ENCODE results near the gene CCDC85C. TPM values are rescaled to one million over a fixed set of nuclear protein-coding genes. Genes with fewer than 3 reads are reported as not detected.
A peak's percentile ranks its signal among the peaks of the same experiment; 100 is the strongest.

Gene CCDC85C
- total RNA-seq, 5 donors from 2014 or later (not counting 1 experiment from before 2014, with no cell fraction given) = 6.6 to 12.0 (median 9.1) TPM

DNA sequence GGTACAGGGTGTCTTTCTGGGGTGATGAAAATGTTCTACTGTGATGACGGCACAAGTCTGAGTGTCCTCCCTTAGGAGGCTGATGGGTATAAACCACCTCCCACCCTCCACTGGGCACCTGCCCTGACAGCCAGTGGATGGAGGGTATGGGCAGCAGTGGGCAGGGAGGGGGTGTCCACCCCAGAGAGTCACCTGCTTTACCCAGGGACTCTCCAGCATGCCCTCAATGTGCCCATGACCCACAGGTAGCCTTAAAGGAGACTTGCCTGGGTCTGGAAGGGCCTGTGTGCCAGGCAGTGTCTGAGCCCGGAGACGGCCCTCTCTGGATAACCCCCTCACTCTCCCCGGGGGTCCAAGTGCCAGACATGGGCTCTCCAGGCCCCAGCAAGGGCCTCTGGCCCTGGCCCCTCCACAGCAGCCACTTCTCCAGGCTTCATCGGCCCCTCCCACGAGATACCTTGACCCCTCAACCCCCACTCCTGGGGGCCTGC is 84.0 kb downstream of the CCDC85C start:
- no peaks in the 10 kb centered on the region for H3K36me3 Mint-ChIP-seq
- WGBS (ENCODE audit: insufficient coverage) = 85% methylated on average over 5 of the region's 6 CpGs
- peaks cover 7 to 9% (median 8%) of the 10 kb centered on the region in 3 donors for H3K4me1 Mint-ChIP-seq
- ATAC-seq (replicated peaks in 1 of 4) = no peak
- Histone ChIP-seq H3K27me3 (replicated peaks in 1 of 2; ENCODE audit: control insufficient read depth in 2 of 2, extremely low read depth in 1 of 2, insufficient read depth in 2 of 2, low read length in 1 of 2) (no peaks in the 10 kb centered on the region), H3K36me3 (ENCODE audit: control insufficient read depth in 2 of 2, extremely low read depth in 1 of 2, insufficient read depth in 1 of 2, low read length in 1 of 2) (no peaks in the 10 kb centered on the region), H3K27ac (ENCODE audit: low read length) (no peak overlapping the region), H3K9me3 (no peaks in the 10 kb centered on the region), H3K4me3 (ENCODE audit: control insufficient read depth in 1 of 2, extremely low read depth in 1 of 2, low read length in 1 of 2) (no peak overlapping the region), H3K4me1 (ENCODE audit: control insufficient read depth in 1 of 2, extremely low read depth in 1 of 2, insufficient read depth in 2 of 2, low read length in 2 of 2) (peaks cover 5 to 13% of the 10 kb centered on the region in 2 experiments)
- DNase-seq = no peak
- POLR2A ChIA-PET = interaction anchor here in 1 of 2 donors (0.5 kb wide), 1 partner anchor 142 kb away, joined by 4 read pairs; no protein-coding TSS in a partner anchor
- no peak overlapping the region for H3K4me3 Mint-ChIP-seq
- no peaks in the 10 kb centered on the region for H3K9me3 Mint-ChIP-seq
- no peak overlapping the region for H3K27ac Mint-ChIP-seq
- CTCF ChIA-PET = no interaction called here
- H3K27me3 Mint-ChIP-seq = no peaks in the 10 kb centered on the region

DNA sequence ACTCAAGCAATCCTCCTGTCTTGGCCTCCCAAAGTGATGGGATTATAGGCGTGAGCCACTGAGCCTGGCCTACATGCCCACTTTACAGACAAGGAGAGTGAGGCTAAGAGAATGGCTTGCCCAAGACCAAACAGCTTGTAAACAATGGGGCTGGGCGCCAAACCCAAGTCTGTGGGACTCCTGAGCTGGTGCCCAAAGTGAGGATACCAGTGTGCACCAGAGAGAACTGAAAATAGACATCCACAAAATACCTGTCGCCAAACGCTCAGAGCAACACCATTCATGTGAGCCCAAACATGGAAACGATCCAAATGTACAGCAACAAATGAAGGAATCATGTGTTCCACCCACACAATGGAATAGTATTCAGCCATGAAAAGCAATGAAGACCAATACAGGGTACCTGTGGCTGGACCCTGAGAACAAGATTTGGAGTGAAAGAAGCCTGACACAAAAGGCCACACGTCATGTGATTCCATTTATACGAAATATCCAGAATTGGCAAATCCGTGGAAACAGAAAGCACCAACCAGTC is 84.6 kb downstream of the CCDC85C start:
- peaks cover 1 to 8% of the 10 kb centered on the region in 2 experiments for H3K4me1 ChIP-seq (ENCODE audit: control insufficient read depth in 1 of 2, extremely low read depth in 1 of 2, insufficient read depth in 2 of 2, low read length in 2 of 2)
- peaks cover 2 to 4% (median 3%) of the 10 kb centered on the region in 3 donors for H3K4me1 Mint-ChIP-seq
- ATAC-seq (replicated peaks in 1 of 4) (no peak), DNase-seq (no peak)
- no peaks in the 10 kb centered on the region for H3K9me3 ChIP-seq
- H3K4me3 Mint-ChIP-seq = no peak overlapping the region
- H3K27ac Mint-ChIP-seq = no peak overlapping the region
- H3K27me3 Mint-ChIP-seq = no peaks in the 10 kb centered on the region
- H3K27me3 ChIP-seq (replicated peaks in 1 of 2; ENCODE audit: control insufficient read depth in 2 of 2, extremely low read depth in 1 of 2, insufficient read depth in 2 of 2, low read length in 1 of 2) = no peaks in the 10 kb centered on the region
- no peaks in the 10 kb centered on the region for H3K36me3 Mint-ChIP-seq
- ChIA-PET CTCF (interaction anchor here in 1 of 2 donors (0.6 kb wide), 1 partner anchor 9 kb away, joined by 3 read pairs; no protein-coding TSS in a partner anchor), POLR2A (interaction anchor here in 1 of 2 donors (0.5 kb wide), 1 partner anchor 142 kb away, joined by 4 read pairs; no protein-coding TSS in a partner anchor)
- H3K9me3 Mint-ChIP-seq = no peaks in the 10 kb centered on the region
- no peak overlapping the region for H3K4me3 ChIP-seq (ENCODE audit: control insufficient read depth in 1 of 2, extremely low read depth in 1 of 2, low read length in 1 of 2)
- H3K36me3 ChIP-seq (ENCODE audit: control insufficient read depth in 2 of 2, extremely low read depth in 1 of 2, insufficient read depth in 1 of 2, low read length in 1 of 2) = peaks cover 3% of the 10 kb centered on the region in 2 donors
- WGBS (ENCODE audit: insufficient coverage) = 100% methylated on average over 7 of the region's 8 CpGs
- H3K27ac ChIP-seq (ENCODE audit: low read length) = no peak overlapping the region

DNA sequence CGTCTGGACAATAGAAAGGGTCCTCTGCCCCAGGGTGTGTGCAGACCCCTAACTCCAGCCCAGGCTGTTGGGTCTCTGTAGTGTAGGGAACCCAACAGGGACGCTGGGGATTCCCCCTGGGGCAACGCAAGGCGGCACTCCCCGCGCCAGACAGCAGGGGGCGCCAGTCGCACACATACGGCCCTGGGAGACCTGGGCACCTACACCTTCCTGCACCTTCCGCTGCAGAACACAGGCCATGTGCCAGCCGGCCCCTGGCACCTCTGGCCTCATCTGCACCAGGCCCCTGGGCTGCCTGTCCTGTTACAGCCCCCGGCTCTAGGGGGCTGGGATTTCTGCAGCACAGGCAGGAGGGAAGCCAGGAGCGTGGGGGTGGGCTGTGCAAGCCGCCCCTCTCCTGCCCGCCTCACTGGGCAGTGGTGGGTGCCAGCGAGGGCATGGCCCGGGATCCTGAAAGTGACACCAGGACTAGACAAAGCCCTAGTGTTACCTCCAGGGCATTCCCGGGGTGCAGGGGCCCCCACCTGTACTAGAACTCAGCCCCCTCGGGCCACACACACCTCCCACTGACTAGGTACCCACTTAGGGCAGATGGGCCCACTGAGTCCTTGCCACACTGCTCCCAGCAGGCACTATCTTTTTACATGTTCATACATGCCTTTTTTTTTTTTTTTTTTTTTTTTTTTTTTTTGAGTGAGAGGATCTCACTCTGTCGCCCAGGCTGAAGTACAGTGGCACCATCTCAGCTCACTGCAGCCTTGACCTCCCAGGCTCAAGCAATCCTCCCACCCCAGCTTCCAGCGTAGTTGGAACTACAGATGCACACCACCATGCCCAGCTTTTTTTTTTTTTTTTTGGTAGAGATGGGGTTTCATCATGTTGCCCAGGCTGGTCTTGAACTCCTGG is 85.3 kb downstream of the CCDC85C start:
- Histone ChIP-seq H3K36me3 (ENCODE audit: control insufficient read depth in 2 of 2, extremely low read depth in 1 of 2, insufficient read depth in 1 of 2, low read length in 1 of 2) (peaks cover 7% of the 10 kb centered on the region in 2 donors), H3K9me3 (no peaks in the 10 kb centered on the region), H3K4me1 (ENCODE audit: control insufficient read depth in 1 of 2, extremely low read depth in 1 of 2, insufficient read depth in 2 of 2, low read length in 2 of 2) (peaks cover 0 to 8% of the 10 kb centered on the region in 2 experiments), H3K27ac (ENCODE audit: low read length) (no peak overlapping the region), H3K27me3 (replicated peaks in 1 of 2; ENCODE audit: control insufficient read depth in 2 of 2, extremely low read depth in 1 of 2, insufficient read depth in 2 of 2, low read length in 1 of 2) (no peaks in the 10 kb centered on the region), H3K4me3 (ENCODE audit: control insufficient read depth in 1 of 2, extremely low read depth in 1 of 2, low read length in 1 of 2) (no peak overlapping the region)
- Mint-ChIP-seq H3K27ac (no peak overlapping the region), H3K36me3 (no peaks in the 10 kb centered on the region), H3K4me1 (no peaks in the 10 kb centered on the region), H3K9me3 (no peaks in the 10 kb centered on the region), H3K27me3 (no peaks in the 10 kb centered on the region), H3K4me3 (no peak overlapping the region)
- POLR2A ChIA-PET = no interaction called here
- ATAC-seq (replicated peaks in 1 of 4) = peak; percentile 77 to 86 (median 82)
- CTCF ChIA-PET = interaction anchor here in 1 of 2 donors (0.6 kb wide), 1 partner anchor 10 kb away, joined by 3 read pairs; no protein-coding TSS in a partner anchor
- WGBS (ENCODE audit: insufficient coverage) = 34% methylated on average over 16 of the region's 21 CpGs
- DNase-seq = peak; percentile 48 to 90 (median 77)

DNA sequence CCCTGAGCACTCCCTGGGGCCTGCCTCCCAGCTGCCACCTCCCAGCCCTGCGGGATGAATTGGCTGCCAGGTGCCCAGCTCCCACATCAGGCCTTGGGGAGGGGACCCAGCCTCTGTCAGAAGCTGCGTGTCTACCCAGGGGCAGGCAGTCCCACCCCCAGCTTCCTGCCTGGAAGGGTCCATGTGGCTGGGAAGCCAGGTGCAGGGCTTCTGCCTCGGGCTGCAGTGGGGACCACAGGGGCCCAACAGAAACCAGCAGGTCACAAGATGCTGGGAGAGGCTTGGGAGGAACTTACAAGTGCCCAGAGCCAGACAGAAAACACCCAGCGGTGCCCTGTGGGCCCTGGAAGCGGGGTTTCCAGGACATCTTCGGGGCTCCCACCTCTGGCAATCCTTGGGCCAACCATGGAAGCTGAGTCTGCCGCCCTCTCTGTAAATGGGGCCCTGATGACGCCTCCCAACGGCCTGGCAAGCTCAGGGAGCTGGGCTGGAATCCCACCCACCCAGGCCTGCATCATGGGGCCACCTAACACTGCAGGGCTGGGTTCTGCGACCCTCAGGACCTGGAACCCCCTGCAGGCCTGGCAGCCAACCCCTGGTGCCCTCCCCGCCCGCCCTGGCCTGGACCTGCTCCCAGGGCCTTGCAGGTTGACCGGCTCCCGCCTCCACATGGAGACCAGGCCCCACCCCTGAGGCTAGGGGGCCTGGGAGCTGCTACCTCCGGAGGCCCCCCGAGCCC is 86.2 kb downstream of the CCDC85C start:
- Mint-ChIP-seq H3K27me3 (no peaks in the 10 kb centered on the region), H3K4me1 (no peaks in the 10 kb centered on the region), H3K36me3 (no peaks in the 10 kb centered on the region), H3K9me3 (no peaks in the 10 kb centered on the region), H3K27ac (no peak overlapping the region), H3K4me3 (no peak overlapping the region)
- no peak overlapping the region for H3K27ac ChIP-seq (ENCODE audit: low read length)
- no peaks in the 10 kb centered on the region for H3K9me3 ChIP-seq
- POLR2A ChIA-PET = no interaction called here
- no peak for DNase-seq
- CTCF ChIA-PET = no interaction called here
- peaks cover 7 to 10% of the 10 kb centered on the region in 2 donors for H3K36me3 ChIP-seq (ENCODE audit: control insufficient read depth in 2 of 2, extremely low read depth in 1 of 2, insufficient read depth in 1 of 2, low read length in 1 of 2)
- peaks cover 0 to 8% of the 10 kb centered on the region in 2 experiments for H3K4me1 ChIP-seq (ENCODE audit: control insufficient read depth in 1 of 2, extremely low read depth in 1 of 2, insufficient read depth in 2 of 2, low read length in 2 of 2)
- no peak overlapping the region for H3K4me3 ChIP-seq (ENCODE audit: control insufficient read depth in 1 of 2, extremely low read depth in 1 of 2, low read length in 1 of 2)
- peak in 1 of 4 experiments; percentile 13 for ATAC-seq (replicated peaks in 1 of 4)
- 57% methylated on average over 15 of the region's 16 CpGs for WGBS (ENCODE audit: insufficient coverage)
- no peaks in the 10 kb centered on the region for H3K27me3 ChIP-seq (replicated peaks in 1 of 2; ENCODE audit: control insufficient read depth in 2 of 2, extremely low read depth in 1 of 2, insufficient read depth in 2 of 2, low read length in 1 of 2)

DNA sequence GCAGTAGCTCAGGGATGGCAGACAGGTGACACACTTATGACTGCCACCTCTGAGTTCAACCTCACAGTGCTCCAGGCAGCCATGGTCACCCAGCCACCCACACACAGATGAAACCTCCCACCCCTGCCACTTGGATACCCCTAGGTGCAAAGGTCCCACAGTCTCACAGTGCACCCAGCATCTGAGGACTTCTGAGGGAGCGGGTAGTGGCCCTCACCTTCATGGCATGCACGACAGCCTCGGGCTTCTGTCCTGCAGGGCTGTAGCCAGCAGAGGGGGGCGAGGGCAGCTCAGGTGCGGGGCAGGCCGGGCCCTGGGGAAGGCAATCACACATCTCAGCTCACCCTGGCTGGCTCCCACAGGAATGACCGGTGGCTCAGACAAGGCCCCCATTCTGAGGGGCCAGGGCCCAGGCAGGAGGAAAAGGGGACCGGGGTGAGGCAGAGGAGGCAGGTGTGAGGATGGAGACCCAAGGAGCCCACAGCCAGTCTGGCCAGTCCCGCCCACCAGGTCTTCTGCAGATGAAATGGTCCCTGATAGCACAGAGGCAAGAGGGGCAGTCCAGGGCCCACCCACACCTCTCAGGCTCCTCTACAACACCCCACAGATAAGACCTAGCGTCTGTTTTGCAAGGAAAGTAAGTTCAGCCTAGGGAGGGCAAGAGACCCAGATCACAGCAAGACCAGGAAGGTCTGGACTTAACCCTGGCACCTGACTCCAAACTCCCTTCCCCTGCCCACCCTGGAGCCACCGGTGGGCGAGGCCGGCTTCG is 87.0 kb downstream of the CCDC85C start:
- no peaks in the 10 kb centered on the region for H3K27me3 Mint-ChIP-seq
- DNase-seq = no peak
- no peaks in the 10 kb centered on the region for H3K9me3 ChIP-seq
- no peak overlapping the region for H3K4me3 ChIP-seq (ENCODE audit: control insufficient read depth in 1 of 2, extremely low read depth in 1 of 2, low read length in 1 of 2)
- 89% methylated on average over 10 of the region's 14 CpGs for WGBS (ENCODE audit: insufficient coverage)
- H3K4me3 Mint-ChIP-seq = no peak overlapping the region
- no peak for ATAC-seq (replicated peaks in 1 of 4)
- no peaks in the 10 kb centered on the region for H3K36me3 Mint-ChIP-seq
- no peaks in the 10 kb centered on the region for H3K9me3 Mint-ChIP-seq
- H3K4me1 Mint-ChIP-seq = no peaks in the 10 kb centered on the region
- H3K27me3 ChIP-seq (replicated peaks in 1 of 2; ENCODE audit: control insufficient read depth in 2 of 2, extremely low read depth in 1 of 2, insufficient read depth in 2 of 2, low read length in 1 of 2) = no peaks in the 10 kb centered on the region
- H3K27ac Mint-ChIP-seq = no peak overlapping the region
- H3K36me3 ChIP-seq (ENCODE audit: control insufficient read depth in 2 of 2, extremely low read depth in 1 of 2, insufficient read depth in 1 of 2, low read length in 1 of 2) = peaks cover 7 to 13% of the 10 kb centered on the region in 2 donors
- no peak overlapping the region for H3K27ac ChIP-seq (ENCODE audit: low read length)
- ChIA-PET CTCF (no interaction called here), POLR2A (no interaction called here)
- peaks cover 0 to 8% of the 10 kb centered on the region in 2 experiments for H3K4me1 ChIP-seq (ENCODE audit: control insufficient read depth in 1 of 2, extremely low read depth in 1 of 2, insufficient read depth in 2 of 2, low read length in 2 of 2)
